HL-60/S4 treated with retinoic acid at 250 ng/mL for 4 days and 3 days (cell line): ENCODE measurements around the gene P4HB.

Experiments
- in situ Hi-C: fragments of 300-500 bp; cut with MboI; formaldehyde crosslinking; loops from 2 replicates; pipeline ENCODE4 v1.7.0; 2022; ENCODE audit warnings: low sequenced_read_pairs

The P4HB gene

DNA sequence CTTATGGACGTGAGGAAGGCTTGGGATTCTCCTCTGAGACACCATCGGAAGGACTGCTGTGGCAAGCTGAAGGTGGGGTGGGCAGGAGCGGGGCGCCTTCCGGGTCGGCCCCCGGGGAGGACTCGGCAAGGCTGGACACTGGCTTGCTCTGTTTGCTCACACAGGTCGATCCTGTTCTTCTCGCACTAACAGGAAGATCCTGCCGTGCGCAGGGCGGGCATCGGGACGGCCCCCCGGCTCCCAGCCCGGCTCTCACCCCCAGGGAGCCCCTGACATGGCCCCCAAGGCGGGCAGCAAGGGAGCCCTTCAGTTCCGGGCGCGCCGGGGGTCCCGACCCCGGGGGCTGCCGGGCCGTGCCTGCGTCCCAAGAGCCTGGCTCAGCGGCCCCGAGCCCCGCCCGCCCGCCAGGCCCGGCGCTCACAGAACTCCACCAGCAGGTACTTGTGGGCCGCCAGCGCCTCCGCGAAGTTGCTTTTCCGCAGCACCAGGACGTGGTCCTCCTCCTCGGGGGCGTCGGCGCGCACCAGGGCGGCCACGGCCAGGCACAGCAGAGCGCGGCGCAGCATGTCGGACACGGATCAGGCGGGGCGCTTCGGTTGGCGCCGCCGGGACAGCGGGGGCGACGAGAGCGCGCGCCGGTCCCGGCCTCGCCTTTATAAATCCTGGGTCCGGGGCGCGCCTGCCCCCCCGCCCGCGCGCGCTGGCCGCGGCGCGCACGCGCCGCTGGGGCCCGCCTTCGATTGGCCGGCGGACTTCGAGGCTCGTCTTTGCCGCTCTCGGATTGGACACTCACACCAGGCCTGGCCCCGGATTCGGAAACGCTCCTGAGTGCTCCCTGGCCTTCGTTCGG lies at the start of gene P4HB:
TSS of gene P4HB (minus strand) at position 630 of the 850 bp plus-strand sequence. CDS start at position 566, 64 bp downstream.
- in situ Hi-C loops, result no loop called here

DNA sequence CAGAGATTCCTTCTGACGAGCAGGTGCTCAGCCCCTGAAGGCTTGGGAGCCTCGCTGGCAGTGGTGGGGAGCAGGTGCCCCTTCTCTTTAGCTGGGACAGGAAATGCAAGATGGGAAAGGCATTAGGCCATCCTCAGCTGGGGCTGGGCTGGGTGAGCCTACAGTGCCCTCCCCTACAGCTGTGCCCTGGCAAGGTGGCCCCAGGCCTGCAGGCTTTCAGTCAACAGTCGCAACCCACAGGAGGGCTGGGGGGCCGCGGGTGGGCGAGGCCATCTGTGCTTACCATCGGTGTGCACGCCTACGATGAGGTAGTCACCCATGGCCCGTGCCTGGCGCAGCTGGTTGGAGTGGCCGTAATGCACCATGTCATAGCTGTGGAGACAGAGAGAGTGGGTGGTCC lies 48.9 kb upstream of the P4HB start:
- in situ Hi-C loops, result no loop called here

- in situ Hi-C loops, result no loop called here
Observed at GRCh38 chr17:81908793-81909192, 48.5 kb upstream of the P4HB start.

DNA sequence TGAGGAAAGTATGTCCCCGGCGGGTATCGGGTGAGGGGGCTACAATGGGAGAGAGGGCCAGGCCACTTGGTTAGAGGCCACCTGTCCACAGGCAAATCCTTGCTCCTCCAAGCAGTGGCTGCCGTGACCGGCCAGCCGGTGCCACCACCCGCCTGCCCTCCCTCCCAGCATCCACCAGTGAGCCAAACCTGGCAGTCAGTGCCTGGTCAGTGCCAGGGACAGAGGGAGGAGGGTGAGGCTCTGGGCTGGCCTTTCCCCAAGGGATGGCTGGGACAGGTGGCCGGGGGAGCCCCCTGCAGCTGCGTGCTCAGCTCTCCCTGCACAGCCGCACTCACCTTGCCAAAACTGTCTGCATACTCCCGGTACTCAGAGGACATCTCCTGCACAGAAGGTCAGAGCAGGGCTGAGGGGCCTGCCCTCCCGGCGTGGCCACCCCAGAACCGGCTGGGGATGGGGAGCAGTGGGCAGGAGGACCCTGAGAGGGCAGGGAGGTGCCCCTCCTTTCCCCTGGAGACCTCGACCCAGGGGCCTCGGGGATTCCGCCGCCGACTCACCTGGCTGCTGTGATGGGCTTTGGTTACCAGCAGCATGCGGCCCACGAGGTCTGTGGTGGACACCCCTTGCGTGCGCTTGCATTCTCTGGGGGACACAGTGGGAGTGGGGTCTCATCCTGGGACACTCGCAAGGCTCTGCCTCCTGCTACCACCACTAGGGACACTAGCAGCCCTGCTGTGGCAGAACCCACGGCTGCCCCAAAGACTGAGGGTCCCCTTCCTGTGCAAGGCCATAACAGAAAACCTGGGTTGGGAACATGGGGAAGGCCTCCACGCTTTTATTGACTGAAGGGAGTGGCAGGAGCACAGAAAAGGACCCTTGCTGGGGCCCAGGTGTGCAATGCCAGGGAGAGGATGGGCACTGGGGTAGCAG lies 47.1 kb upstream of the P4HB start:
- in situ Hi-C loops, result no loop called here

DNA sequence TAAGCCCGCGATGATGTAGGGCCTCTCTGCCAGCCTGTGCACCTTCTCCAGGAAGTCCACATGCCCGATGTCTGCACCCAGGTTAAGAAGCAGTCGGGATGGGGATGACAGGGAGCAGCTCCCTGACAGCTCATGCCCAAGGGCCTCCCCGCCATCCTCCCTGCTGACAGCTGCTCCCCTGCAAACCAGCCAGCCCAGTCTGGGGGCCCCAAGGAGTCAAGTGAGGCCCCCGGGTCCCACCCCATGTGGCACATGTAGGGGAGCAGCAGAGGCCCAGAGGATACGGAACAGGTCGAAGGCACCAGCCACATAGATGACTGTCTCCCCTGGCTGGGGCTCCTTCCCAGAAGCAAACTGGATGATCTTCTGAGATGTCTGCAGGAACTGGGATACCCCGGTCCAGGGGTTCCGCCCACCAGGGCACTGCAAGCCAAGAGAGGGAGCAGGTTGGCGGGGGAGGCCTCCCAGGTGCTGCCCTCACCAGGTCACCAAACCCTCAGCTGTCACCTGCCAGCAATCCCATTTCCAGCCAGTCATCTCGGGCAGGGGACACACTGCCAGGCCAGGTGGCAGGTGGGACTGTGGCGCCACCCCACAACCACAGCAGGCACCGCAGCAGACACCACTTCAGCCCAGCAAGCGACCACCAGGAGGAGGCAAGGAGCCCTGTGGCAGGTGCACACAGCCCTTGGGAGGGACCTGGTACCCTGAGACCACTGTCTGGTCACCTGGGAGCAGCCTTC lies 46.3 kb upstream of the P4HB start:
- in situ Hi-C loops, result no loop called here

- in situ Hi-C loops, result no loop called here
Observed at GRCh38 chr17:81905993-81906392, 45.7 kb upstream of the P4HB start.

DNA sequence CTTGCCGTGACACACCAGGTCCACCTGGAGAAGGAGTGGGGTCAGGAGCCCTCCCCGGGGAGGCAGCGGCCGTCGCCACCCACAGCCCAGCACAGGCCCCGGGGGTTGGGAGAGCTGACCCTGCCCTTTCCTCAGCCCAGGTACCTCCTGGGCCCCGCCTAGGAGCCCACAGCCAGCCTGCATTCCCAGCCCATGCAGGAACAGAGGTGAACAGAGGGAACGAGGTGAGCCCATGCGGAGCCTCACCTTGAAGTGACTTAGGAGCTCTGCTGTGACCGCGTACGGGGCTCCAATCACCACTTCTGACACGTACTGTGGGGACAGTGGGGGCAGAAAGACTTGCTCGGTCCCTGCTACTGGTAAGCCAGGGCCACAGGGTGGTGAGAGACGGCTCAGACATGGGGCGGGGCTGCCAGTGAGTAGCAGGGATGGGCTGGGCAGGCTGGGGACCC lies 45.1 kb upstream of the P4HB start:
- in situ Hi-C loops, result no loop called here

GRCh38 chr17:81904600-81905423 lies 44.5 kb upstream of the P4HB start:
- in situ Hi-C loops, result no loop called here

DNA sequence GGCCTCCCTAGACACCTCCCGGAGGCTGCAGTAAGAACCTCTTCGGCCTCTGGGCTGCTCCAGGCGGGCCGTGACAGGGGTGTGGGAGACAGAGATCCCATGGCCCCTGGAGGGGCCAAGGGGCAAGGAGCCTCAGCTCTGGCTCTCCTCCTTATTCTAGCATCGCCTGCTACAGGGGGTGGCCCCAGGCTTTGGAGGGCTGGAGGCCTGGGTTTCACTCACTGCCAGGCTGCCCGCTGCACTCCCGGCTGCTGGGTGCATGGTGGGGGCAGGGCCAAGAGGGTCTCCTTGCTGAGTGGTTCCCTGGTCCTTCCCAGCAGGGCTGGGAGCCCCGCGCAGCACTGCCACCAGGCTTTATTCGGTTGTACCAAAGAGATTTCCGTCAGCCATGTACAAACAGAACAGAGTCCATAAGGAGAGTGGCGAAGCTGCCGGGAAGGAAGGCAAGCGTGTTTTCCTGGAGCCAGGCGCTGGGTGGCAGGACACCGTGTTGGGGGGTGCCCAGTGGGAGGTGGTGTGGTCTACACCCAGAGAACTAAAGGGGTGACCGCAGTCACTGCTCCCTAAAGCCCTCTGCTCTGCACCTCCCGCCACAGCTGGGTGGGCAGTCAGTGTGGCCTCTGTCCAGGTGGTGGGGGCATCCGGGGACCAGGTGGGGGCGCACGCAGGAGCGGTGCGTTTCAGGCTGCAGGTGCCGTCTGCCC lies 43.7 kb upstream of the P4HB start:
- in situ Hi-C loops, result no loop called here

DNA sequence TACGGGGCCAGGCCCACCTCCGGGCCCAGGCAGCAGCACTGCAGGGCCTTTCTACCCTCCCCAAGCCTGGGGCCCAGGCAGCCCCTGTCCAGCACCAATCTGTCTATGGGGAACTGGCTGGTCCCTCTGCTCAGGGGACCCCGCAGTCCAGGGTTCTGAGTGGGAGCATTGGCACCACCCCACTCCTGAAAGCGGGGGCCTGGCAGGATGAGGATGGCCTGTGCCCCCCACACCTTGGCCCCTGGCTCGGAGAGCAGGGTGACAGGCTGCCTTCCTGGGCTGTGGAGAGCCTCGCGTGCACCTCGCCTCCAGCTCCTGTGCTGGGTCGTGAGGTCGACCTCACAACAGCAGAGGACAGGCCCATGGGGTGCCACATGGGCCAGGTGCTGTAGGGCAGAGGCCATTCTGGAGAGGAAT lies 43.1 kb upstream of the P4HB start:
- in situ Hi-C loops, result no loop called here

DNA sequence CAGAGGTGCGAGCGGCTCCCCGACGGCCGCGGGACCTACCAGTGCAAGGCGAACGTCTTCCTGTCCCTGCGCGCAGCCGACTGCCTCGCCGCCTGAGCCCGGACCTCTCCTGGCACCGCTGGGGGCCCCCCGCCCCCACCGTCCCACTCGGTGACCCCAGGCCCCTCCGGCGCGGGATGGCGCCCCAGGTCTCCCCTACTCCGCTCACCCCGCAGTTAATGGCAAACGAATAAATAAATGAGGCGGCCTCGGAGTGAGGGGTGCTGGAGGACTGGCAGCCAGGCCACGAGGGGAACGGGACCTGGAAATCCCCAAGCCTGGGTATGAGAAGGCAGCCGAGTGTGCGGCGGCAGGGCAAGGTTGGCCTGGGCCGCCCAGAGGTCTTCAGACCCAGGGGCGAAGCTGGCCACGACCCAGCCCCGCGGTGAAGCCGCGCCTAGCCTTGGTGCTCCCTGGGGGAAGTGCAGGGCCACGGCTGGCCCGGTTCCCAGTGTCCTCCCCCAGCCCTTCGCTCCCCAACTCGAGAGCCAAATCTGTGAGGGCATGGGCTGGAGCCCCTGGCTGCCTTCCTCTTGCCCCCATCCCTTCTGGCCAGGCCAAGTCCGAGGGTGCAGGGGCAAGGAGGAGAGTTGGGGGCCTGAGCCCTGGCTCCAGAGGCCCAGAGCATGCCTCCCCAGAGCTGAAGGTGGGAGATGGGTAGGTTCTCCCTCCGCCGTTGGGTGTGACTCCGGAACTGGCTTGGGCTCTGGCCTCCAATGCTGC lies 42.5 kb upstream of the P4HB start:
- in situ Hi-C loops, result no loop called here

GRCh38 chr17:81902023-81902652 lies 41.8 kb upstream of the P4HB start, which contains the start of gene NPB:
Gene NPB (plus strand): TSS chr17:81902238. CDS start chr17:81902278, 40 bp downstream.
- in situ Hi-C loops, result no loop called here

DNA sequence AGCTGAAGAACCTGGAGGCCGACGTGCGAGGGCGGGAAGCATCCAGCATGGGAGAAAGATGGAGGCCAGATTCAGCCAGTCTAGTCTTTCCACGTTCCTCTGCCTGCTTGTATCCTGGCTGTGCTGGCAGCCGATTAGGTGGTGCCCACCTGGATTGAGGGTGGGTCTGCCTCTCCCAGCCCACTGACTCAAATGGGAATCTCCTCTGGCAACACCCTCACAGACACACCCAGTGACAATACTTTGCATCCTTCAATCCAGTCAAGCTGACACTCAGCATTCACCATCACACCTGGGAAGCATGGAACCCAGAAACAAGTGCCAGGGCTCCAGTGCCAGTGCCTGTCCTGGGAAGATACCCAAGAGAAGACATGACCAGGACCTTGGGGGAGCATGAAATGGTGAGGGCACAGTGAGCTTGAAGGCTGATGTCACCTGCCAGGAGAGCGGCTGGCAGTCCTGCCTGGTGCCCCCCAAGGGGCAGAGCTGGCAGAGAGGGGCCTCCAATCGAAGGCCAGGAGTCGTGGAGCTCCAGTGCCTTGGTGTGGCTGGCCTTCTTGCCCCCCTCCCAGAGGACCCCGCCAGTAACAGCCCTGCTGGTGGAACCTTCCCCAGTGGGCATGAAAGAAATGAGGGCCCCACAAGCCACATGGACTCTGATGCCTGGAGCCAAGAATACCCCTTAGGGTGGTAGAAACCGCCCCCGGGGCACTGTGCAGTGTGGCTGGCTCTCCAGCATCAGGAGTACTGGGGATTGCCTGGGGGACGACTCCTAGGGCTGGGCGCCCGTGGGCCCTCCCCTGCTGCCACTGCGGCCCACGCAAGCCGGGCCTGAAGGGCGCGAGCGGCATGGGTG lies 41.1 kb upstream of the P4HB start:
- in situ Hi-C loops, result no loop called here

- in situ Hi-C loops, result no loop called here
Observed at GRCh38 chr17:81900181-81900820, 40.0 kb upstream of the P4HB start.

DNA sequence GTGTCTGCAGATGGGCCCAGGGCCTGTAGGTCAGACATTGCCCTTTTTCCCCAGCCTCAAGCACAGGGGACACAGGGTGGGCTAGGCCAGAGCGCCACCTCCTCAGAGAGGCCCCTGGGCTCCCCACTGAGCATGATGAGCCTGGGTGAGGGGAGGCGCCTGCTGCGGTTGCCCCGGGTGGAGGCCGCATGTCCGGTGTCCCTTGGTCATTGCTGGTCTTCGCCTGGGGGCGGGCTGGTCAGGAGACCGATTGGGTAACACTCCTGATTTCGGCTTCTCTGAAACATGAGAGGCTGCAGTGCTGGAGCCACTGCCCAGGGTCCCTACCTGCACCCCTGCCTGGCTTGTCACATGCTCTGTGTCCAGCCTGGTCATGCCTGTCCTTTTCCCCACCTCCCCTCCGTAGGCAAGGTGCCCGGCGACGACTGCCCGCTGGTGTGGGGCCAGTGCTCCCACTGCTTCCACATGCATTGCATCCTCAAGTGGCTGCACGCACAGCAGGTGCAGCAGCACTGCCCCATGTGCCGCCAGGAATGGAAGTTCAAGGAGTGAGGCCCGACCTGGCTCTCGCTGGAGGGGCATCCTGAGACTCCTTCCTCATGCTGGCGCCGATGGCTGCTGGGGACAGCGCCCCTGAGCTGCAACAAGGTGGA lies 39.3 kb upstream of the P4HB start:
- in situ Hi-C loops, result no loop called here

DNA sequence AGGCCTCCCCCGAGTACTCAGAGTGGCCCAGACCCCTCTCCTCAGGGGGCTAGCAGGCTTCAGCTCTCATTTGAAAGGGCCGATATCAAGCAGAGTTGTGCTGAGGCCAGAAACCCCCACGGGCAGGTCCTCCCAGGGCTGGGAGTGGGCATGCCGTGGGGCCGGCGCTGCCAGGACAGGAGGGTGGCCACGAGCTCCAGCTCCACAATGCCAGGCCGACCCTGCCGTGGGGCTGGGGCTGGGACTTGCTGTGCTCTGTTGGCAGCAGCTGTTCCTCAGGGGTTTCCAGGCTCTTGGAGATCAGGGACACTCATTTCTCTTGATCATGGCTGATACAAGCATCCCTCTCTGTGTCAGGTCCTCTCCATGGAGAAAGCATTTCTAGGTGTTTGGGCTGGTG lies 38.5 kb upstream of the P4HB start:
- in situ Hi-C loops, result no loop called here
